CD14-positive monocyte (primary cell): ENCODE measurements around the gene BORCS5. TPM values are rescaled to one million over a fixed set of nuclear protein-coding genes. Genes with fewer than 3 reads are reported as not detected.

ENCODE experiments used
- DNase-seq, 3 donors: peaks; one replicate each; pipeline ENCODE4 v3.0.0-alpha.2; 2011 to 2022
- H2AFZ ChIP-seq: 2 replicates; pipeline ENCODE4 v1.6.0; 2012; ENCODE audit warnings: mild to moderate bottlenecking, low read depth, low read length, inconsistent platforms; ENCODE audit not compliant: insufficient read depth, poor library complexity, severe bottlenecking
- H3K27ac ChIP-seq, 2 donors: 1 replicate in 1 of 2; 2 replicates in 1 of 2; pipeline ENCODE4 v1.5.1; 2012 to 2013; ENCODE audit warnings: low read length in 2 of 2, control low read depth in 1 of 2, inconsistent platforms in 1 of 2, low read depth in 1 of 2, mild to moderate bottlenecking in 1 of 2
- H3K27me3 ChIP-seq, 2 donors: one replicate each; pipeline versions ENCODE4 v1.6.0 to v1.6.1; 2011 to 2013; ENCODE audit warnings: low read length in 2 of 2; ENCODE audit not compliant: control insufficient read depth in 2 of 2, insufficient read depth in 2 of 2
- H3K36me3 ChIP-seq, 2 donors: replicated peaks in 1 of 2; 1 replicate in 1 of 2; 2 replicates in 1 of 2; pipeline versions ENCODE4 v1.5.1 to v1.6.1; 2012 to 2013; ENCODE audit warnings: low read length in 2 of 2, control low read depth in 1 of 2, inconsistent platforms in 1 of 2, mild to moderate bottlenecking in 1 of 2; ENCODE audit not compliant: insufficient read depth in 2 of 2, control insufficient read depth in 1 of 2
- H3K4me1 ChIP-seq, 2 donors: 1 replicate in 1 of 2; 2 replicates in 1 of 2; pipeline versions ENCODE4 v1.5.1 to v1.6.1; 2012 to 2013; ENCODE audit warnings: low read length in 2 of 2, control low read depth in 1 of 2, inconsistent platforms in 1 of 2, mild to moderate bottlenecking in 1 of 2, moderate library complexity in 1 of 2; ENCODE audit not compliant: insufficient read depth in 2 of 2, control insufficient read depth in 1 of 2
- H3K4me2 ChIP-seq: replicated peaks from 2 replicates; pipeline ENCODE3; 2012; ENCODE audit warnings: low read length, moderate library complexity, mild to moderate bottlenecking; ENCODE audit not compliant: poor library complexity, severe bottlenecking; ENCODE audit errors: extremely low read depth
- H3K4me3 ChIP-seq, 3 experiments: fragments of 200-600 bp in 1 of 3; sonication (generic) in 1 of 3; replicated peaks in 1 of 3; 1 replicate in 2 of 3; 2 replicates in 1 of 3; pipeline ENCODE4 v1.5.1; 2011 to 2013; ENCODE audit warnings: low read length in 3 of 3, mild to moderate bottlenecking in 3 of 3, control low read depth in 2 of 3, low read depth in 2 of 3, inconsistent platforms in 1 of 3, moderate library complexity in 1 of 3
- H3K79me2 ChIP-seq: 2 replicates; pipeline ENCODE4 v1.6.0; 2012; ENCODE audit warnings: mild to moderate bottlenecking, control low read depth, inconsistent platforms, low read length, moderate library complexity; ENCODE audit not compliant: insufficient read depth
- H3K9ac ChIP-seq: 2 replicates; pipeline ENCODE4 v1.6.0; 2017; ENCODE audit warnings: low read length, mild to moderate bottlenecking; ENCODE audit not compliant: insufficient read depth, poor library complexity, severe bottlenecking
- H3K9me3 ChIP-seq, 2 donors: replicated peaks in 1 of 2; 1 replicate in 1 of 2; 2 replicates in 1 of 2; pipeline versions ENCODE4 v1.5.1 to v1.6.1; 2012 to 2013; ENCODE audit warnings: low read length in 2 of 2, control low read depth in 1 of 2; ENCODE audit not compliant: control insufficient read depth in 1 of 2, insufficient read depth in 1 of 2
- H4K20me1 ChIP-seq: 2 replicates; pipeline ENCODE4 v1.6.0; 2012; ENCODE audit warnings: mild to moderate bottlenecking, low read length, control low read depth, moderate library complexity; ENCODE audit not compliant: insufficient read depth
- H3K27ac Mint-ChIP-seq, 7 donors: one replicate each; pipeline ENCODE4 v1.8.0; 2020; ENCODE audit warnings: mild to moderate bottlenecking in 7 of 7, mixed read lengths in 7 of 7, moderate library complexity in 6 of 7, inconsistent platforms in 2 of 7
- H3K27me3 Mint-ChIP-seq, 3 donors: one replicate each; pipeline ENCODE4 v1.8.0; 2021 to 2022; ENCODE audit warnings: low read depth in 3 of 3, mild to moderate bottlenecking in 3 of 3, mixed read lengths in 3 of 3, moderate library complexity in 3 of 3, inconsistent platforms in 1 of 3
- H3K36me3 Mint-ChIP-seq, 2 donors: one replicate each; pipeline ENCODE4 v1.8.0; 2020; ENCODE audit warnings: mixed read lengths in 2 of 2, inconsistent platforms in 1 of 2, mild to moderate bottlenecking in 1 of 2
- H3K4me1 Mint-ChIP-seq: one replicate; pipeline ENCODE4 v1.8.0; 2020; ENCODE audit warnings: mild to moderate bottlenecking, mixed read lengths
- H3K4me3 Mint-ChIP-seq, 2 donors: one replicate each; pipeline ENCODE4 v1.8.0; 2020; ENCODE audit warnings: mild to moderate bottlenecking in 2 of 2, mixed read lengths in 2 of 2, moderate library complexity in 1 of 2
- H3K9me3 Mint-ChIP-seq, 7 donors: one replicate each; pipeline ENCODE4 v1.8.0; 2020 to 2022; ENCODE audit warnings: mixed read lengths in 7 of 7, mild to moderate bottlenecking in 6 of 7, moderate library complexity in 6 of 7, inconsistent platforms in 2 of 7
- WGBS: methylation state at CpG from one replicate; pipeline ENCODE4 v1.1.5; 2013; ENCODE audit warnings: missing lambda C conversion rate; ENCODE audit not compliant: insufficient coverage; 5-methylcytosine and 5-hydroxymethylcytosine counted together
- intact Hi-C, 2 donors: fragments of 100-400 bp; cut with micrococcal nuclease; formaldehyde crosslinking; loops; one replicate each; pipeline versions ENCODE4 v1.15.0 to v1.15.1; 2023
- polyA plus RNA-seq, 3 donors: library from polyadenylated mRNA; depleted of rRNA in 1 of 3; unstranded in 2 of 3; stranded (reverse) in 1 of 3; fragments of 300-500 nt in 2 of 3; fragments of >200 nt in 1 of 3; fragmentation: Illumina TruSeq in 2 of 3; gene quantifications; 1 replicate in 2 of 3; 2 replicates in 1 of 3; pipeline ENCODE4 v1.2.3, GENCODE V29; 2012 to 2021
- TF ChIP-seq, protein P1 (sequence below): fragments of 200-600 bp; IDR thresholded peaks from one replicate; pipeline ENCODE4 v1.8.0; 2022; ENCODE audit warnings: antibody characterized with exemption, mild to moderate bottlenecking

BORCS5 gene
- polyA plus RNA-seq, 3 donors = 8.5 to 15.1 (median 9.6) TPM

DNA sequence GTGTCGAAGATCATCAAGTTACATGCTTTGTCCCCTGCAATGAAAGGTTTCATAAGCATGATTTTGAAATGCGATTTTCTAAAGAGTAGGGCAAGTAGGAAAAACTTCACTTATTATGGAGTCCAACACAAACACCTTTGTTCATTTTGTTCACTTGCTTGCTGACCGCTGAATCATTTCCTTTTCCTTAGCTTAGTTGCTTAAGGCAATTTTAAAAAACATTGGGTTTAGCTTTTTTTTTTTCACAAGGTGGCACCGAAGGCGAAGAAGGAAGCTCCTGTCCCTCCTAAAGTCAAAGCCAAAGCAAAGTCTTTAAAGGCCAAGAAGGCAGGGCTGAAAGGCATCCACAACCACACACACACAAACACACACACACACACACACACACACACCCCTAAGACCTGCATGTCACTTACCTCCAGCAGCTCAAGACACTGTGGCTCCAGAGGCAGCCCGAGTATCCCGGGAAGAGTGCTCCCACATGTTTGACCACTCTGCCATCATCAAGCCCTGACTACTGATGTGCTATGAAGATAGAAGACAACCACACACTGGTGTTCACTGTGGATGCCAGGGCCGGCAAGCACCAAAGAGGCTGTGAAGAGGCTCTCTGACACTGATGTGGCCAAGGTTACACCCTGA, 18.2 kb upstream of the BORCS5 start:
- Mint-ChIP-seq H3K27me3 (peaks cover 0 to 7% (median 0%) of the 10 kb centered on the region in 3 donors), H3K9me3 (peaks cover 0 to 1% (median 0%) of the 10 kb centered on the region in 7 donors), H3K4me1 (peaks cover 19% of the 10 kb centered on the region), H3K27ac (peak overlapping the region in 3 of 7 donors; percentile 41 to 74 (median 67)), H3K36me3 (peaks cover 0 to 7% of the 10 kb centered on the region in 2 donors), H3K4me3 (no peak overlapping the region)
- no peaks in the 10 kb centered on the region for H4K20me1 ChIP-seq
- peak overlapping the region; percentile 44 for H2AFZ ChIP-seq
- H3K27ac ChIP-seq = peak overlapping the region in 1 of 2 donors; percentile 23
- intact Hi-C loops = no loop called here
- no peaks in the 10 kb centered on the region for H3K36me3 ChIP-seq
- no peak overlapping the region for H3K4me3 ChIP-seq
- H3K9me3 ChIP-seq = no peaks in the 10 kb centered on the region
- H3K9ac ChIP-seq = no peak overlapping the region
- DNase-seq = no peak
- H3K4me1 ChIP-seq = peaks cover 9 to 15% of the 10 kb centered on the region in 2 donors
- TF ChIP-seq, protein P1, sequence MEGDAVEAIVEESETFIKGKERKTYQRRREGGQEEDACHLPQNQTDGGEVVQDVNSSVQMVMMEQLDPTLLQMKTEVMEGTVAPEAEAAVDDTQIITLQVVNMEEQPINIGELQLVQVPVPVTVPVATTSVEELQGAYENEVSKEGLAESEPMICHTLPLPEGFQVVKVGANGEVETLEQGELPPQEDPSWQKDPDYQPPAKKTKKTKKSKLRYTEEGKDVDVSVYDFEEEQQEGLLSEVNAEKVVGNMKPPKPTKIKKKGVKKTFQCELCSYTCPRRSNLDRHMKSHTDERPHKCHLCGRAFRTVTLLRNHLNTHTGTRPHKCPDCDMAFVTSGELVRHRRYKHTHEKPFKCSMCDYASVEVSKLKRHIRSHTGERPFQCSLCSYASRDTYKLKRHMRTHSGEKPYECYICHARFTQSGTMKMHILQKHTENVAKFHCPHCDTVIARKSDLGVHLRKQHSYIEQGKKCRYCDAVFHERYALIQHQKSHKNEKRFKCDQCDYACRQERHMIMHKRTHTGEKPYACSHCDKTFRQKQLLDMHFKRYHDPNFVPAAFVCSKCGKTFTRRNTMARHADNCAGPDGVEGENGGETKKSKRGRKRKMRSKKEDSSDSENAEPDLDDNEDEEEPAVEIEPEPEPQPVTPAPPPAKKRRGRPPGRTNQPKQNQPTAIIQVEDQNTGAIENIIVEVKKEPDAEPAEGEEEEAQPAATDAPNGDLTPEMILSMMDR = no peak
- WGBS = 61% methylated on average over 3 of the region's 8 CpGs
- no peaks in the 10 kb centered on the region for H3K27me3 ChIP-seq
- no peak overlapping the region for H3K4me2 ChIP-seq
- no peaks in the 10 kb centered on the region for H3K79me2 ChIP-seq

DNA sequence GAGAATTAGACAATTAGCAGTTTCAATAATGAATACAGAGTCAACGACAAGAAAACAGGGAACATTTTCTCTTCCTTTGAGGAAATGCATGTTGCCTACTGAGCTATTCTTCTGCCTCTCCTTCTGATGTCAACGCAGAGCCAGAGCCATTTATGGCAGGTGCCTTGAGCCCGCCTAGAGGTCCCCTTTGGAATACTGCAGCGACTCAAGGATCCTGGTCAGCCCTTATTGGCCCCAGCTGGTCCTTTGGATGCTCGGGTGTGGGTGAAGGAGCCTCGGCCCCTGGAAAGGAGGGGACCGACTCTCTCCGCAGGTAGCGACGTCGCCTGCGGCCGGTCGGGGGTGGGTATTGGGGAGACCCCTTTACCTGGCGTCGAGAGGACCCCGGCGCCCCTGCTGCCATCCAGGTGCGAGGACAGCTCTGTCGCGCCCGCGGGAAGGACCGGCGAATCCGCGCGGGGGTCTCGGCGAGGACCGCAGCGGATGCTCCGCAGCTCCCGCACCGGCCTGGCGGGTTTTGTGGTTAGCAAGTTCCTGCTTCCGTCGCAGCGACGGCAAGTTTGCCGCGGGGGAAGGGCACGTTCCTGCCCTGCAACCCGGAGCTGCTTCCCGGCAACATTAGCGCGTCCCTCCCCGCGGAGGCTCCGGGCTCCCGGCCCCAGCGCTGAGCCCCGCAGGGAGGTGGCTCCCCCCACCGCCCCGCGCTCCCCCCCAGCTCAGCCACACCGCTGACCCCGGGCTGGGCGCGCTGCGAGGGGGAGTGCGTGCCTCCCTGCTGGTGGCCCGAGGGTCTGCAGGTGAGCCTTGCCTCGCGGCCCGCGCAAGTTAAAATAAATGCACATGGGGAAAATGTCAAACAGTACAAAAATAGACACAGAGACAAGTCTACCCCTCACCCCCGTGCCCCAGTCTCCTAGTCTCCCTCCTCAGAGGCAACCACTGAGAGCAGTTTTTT, 6.9 kb upstream of the BORCS5 start, which contains the start of gene MANSC1:
TSS of gene MANSC1 (minus strand) at position 532 of the 955 bp plus-strand sequence. CDS start 6,928 bp downstream, outside the sequence.
- 0% methylated on average over 65 of the region's 68 CpGs for WGBS
- H3K36me3 ChIP-seq = no peaks in the 10 kb centered on the region

More for the DNA sequence above, 6.9 kb upstream of the BORCS5 start, which contains the start of gene MANSC1:
- Mint-ChIP-seq H3K36me3 (peaks cover 0 to 3% of the 10 kb centered on the region in 2 donors), H3K9me3 (peaks cover 0 to 4% (median 3%) of the 10 kb centered on the region in 7 donors), H3K27ac (peak within 1 kb of the TSS in 1 of 7 donors; percentile 30), H3K27me3 (peaks cover 0 to 6% (median 4%) of the 10 kb centered on the region in 3 donors), H3K4me3 (peak within 1 kb of the TSS; percentile 73 to 84), H3K4me1 (peaks cover 15% of the 10 kb centered on the region)
- H3K4me1 ChIP-seq = peaks cover 15 to 16% of the 10 kb centered on the region in 2 donors
- peak within 1 kb of the TSS; percentile 95 for H2AFZ ChIP-seq
- H3K9ac ChIP-seq = peak within 1 kb of the TSS; percentile 60
- intact Hi-C loops = loop anchor here in 1 of 2 donors (10.0 kb wide), 1 partner anchor 375 kb away; no protein-coding TSS in a partner anchor
- no peaks in the 10 kb centered on the region for H3K27me3 ChIP-seq
- no peaks in the 10 kb centered on the region for H3K9me3 ChIP-seq
- no peaks in the 10 kb centered on the region for H3K79me2 ChIP-seq
- TF ChIP-seq, protein P1 = peak; percentile 61
- DNase-seq = peak in 2 of 3 donors; percentile 37 to 49
- peak within 1 kb of the TSS; percentile 95 for H3K4me2 ChIP-seq
- peak within 1 kb of the TSS in 1 of 2 donors; percentile 54 for H3K27ac ChIP-seq
- peak within 1 kb of the TSS; percentile 63 to 82 (median 82) for H3K4me3 ChIP-seq
- H4K20me1 ChIP-seq = no peaks in the 10 kb centered on the region
